G401.6 (cell line): ENCODE data around the gene MSTN.

ENCODE experiments used
- FAIRE-seq: peaks from 2 replicates; lab custom pipeline; 2012; peaks lifted over from hg19 to GRCh38; lab: Jason Lieb, UNC

The MSTN gene

GRCh38 chr2:190062601-190063000, at the start of gene MSTN:
TSS of gene MSTN (minus strand) at chr2:190062729. CDS start at chr2:190062596, 133 bp downstream.
- FAIRE-seq, result no peak

DNA sequence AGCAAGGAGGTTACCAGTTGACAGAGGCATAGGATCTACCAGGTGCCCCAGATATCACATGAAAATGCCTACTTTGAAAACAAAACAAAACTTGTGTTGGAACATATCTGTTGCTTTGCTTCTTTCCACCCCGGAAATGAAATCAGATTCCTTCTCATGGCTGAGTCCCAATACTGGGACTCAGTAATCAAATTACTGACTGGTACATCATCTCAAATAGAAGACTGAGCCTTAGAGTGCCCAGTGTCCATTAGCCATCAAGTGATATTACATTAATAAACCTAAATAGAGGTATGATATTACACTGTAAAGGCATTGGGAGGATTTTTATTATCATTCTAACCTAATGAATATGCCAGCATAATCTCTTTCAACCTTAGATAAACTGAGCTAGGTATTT, 48.6 kb upstream of the MSTN start:
- no peak for FAIRE-seq

- no peak for FAIRE-seq
Measured at GRCh38 chr2:190110699-190111098, 48.2 kb upstream of the MSTN start.

DNA sequence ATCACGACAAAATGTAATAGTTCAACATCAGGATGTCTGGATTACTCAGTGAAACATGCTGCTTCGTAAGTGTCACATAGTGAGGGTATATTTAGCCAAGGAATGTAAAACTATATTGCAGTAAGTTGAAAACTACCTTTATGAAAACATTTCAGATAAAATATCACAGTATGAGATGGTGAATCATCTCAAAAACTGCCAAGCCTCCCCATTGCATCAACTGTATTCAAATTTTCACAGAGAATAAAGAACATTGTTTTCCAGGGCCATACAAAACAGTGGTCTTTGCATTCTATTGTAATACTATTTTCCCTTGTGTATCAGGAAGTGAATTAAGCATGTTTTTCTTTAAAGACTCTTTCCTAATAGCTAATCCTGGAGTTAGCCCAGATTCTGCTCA, 47.6 kb upstream of the MSTN start:
- no peak for FAIRE-seq

DNA sequence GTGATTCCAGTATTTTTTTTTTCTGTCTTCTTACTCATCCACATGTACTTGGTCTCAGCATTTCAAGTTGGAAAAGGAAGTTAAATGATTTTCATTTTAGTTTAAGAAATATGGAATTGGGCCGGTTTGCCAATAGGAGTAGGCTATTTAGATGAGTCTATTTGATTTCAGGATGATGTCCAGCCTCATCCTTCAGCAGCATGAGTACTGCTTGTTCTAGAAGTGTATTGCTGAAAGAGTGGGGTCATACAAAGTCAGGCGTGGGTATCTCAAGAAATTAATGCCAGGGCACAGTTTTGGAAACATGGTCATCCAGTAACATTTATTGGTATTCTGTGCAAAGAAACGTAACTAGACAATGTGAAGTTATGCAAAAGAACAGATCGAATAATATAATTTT, 44.9 kb upstream of the MSTN start:
- FAIRE-seq, result no peak

- FAIRE-seq, result no peak
Measured at GRCh38 chr2:190106783-190107182, 44.3 kb upstream of the MSTN start.

DNA sequence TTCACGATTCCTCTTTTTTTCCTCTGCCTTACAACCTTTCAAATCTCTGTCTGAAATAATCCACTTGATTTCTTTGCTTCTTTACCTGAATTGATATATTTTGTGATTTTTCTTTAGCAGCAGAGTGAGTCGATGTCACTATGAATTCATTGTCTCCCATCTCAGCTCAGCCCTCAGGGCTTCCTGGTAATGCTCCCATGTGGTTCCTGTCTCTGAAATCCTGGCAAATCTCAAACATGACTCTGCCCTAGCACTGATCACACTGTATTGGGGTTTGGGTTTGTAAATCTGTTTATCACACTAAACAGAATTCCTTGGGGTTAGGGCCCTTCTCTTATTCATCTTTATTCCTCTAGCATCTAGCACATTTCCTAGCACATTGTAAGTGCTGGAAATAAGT, 43.0 kb upstream of the MSTN start:
- no peak for FAIRE-seq

- no peak for FAIRE-seq
Measured at GRCh38 chr2:190103144-190103543, 40.6 kb upstream of the MSTN start.

DNA sequence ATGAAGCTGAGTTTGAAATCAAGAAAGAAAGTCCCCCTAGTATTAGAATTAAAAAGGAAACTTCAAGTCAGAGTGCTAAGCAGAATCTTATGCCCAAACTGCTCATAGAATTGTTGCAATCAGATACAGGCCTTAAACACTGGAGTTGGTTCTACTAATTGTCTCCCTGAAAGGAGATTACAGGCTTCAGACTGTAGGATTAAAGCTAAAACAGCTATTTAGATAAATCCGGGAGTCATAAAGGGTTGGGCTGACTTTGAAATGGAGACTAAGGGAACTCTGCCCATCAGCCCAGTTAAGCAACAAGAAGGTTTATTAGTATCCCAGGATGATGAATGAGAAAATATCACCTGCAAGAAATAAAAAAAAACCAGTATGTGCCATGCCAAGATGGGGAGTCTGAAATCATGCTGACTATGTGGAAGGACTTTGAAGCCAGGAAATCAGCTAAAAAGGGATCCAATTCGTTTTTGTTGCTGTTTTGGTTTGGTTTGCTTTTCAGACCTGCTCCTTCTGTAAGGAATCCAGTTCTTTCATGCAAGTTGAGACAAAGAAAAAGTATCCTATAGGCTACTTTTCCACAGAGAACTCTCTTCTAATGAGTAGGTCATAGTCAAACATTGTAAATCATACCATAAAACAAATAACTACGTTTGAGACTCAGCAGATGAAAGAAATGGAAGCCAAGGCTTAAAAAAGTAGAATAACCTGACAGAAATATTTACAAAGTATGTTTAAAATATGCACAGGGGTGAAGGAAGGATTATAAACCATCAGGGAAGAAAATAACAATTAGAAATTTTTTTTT, 37.6 kb upstream of the MSTN start:
- FAIRE-seq, result no peak

DNA sequence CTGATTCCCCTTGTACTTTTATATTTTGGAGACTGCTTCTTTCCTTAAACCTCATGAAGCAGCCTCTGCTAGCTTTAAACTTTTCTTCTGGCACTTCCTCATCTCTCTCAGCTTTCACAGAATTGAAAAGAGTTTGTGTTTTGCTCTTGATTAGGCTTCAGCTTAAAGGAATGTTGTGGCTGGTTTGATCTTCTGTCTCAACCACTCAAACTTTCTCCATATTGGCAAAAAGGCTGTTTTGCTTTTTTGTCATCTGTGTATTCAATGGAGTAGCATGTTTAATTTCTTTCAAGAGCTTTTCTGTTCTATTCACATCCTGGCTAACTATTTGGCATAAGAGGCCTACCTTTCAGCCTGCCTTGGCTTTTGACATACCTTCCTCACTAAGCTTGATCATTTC, 36.3 kb upstream of the MSTN start:
- FAIRE-seq, result no peak

DNA sequence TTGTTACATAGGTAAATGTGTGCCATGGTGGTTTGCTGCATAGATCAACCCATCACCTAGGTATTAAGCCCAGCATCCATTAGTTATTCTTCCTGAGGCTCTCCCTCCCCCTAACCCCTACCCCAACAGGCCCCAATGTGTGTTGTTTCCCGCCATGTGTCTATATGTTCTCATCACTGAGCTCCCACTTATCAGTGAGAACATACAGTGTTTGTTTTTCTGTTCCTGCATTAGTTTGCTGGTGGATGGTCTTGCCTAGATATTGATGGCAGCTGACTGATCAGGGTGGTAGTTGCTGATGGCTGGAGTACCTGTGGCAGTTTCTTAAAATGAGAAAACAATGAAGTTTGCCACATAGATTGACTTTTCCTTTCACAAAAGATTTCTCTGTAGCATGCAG, 34.6 kb upstream of the MSTN start:
- FAIRE-seq, result no peak

GRCh38 chr2:190094316-190094871, 31.9 kb upstream of the MSTN start:
- no peak for FAIRE-seq

DNA sequence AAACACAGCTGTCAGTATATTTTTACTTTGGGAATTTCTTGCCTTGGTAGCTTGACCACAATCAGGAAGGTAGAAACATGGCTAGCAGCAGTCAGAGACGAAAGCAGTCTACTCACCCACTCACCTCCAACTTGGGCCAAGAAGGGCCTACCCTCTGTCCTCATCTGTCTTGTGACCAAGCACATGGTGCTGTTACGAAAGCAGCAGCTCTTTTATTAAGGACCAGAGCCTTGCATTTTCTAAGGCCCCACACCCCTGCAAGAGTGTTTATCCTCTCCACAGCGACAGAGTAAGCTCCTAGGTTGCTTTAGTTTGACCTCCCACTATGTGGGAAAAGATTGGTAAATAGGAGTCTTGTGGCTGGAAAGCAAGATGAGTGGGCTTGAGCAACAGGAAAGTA, 31.3 kb upstream of the MSTN start:
- no peak for FAIRE-seq

DNA sequence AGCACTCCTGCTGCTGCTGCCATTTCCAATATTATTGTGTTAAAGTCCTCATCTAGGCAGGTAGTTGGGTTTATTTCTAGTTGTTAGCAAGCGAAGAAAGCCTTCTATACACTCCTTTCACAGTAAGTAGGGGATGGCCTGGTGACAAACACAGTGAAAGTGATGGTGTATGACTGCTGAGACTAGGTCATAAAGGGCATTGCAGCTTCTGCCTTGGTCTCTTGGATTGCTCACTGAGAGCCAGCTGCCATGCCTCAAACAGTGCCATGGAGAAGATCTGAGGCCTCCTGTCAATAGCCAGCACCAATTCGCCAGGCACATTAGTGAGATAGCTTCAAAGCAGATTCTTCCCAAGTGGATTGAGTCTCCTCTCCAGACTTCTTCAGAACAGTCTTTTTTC, 27.6 kb upstream of the MSTN start:
- no peak for FAIRE-seq

DNA sequence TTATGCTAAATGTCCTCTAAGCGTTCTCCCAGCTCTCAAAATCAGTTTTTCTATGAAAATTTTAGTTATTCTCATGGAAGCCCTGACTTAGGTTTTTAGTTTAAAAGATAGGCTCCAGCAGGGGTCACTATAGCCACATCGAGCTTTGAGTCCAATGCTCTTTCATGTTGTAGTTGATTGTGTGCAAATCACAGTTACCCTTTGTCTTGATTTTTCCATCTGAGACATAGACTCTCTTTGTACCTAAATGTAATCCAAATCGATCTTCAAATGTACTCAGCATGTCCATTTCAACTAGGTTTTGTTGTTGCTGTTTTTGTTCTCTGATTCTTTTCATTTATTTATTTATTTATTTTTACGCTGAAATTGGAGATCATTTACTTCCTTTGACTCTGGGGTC, 26.4 kb upstream of the MSTN start:
- FAIRE-seq, result peak; percentile 93

DNA sequence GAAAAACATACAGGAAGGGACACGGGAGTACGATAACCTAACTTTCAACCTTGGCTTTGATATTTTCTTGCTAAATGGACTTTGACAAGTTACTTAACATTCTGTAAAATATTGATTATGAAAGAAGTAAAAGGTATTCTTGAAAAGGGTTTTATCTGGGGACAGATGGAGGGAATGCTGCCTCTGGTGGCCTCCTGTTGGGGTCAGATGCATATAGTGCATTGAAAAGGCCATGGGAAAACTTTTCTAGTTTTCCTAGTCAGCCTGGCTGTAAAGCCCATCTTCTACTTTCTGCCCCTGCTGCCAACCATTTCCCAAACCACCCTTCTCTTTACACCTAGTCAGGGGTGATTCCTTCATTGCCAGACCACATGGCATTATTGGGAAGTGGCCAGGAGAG, 22.2 kb upstream of the MSTN start:
- FAIRE-seq, result no peak

DNA sequence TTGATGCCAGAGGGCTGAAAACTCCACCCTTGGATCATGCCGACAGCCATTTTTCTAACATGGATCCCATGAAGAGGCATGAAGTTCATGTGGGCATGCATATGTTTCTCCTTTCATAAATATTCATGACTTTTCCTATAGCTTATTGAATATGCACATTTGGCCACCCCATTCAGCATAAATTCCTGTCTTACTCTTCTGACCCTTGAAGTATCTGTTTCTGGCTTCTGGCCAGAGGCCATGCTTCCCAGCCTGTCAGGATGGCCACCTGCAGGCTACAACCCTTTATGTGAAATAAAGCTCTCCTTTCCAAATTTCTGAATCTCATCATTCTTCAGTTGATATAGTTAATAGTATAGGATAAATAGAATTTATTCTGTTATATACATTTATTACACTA, 19.6 kb upstream of the MSTN start:
- FAIRE-seq, result no peak

- FAIRE-seq, result no peak
Measured at GRCh38 chr2:190080527-190081049, 18.1 kb upstream of the MSTN start.

- FAIRE-seq, result no peak
Measured at GRCh38 chr2:190079160-190079559, 16.6 kb upstream of the MSTN start.

- peak; percentile 53 for FAIRE-seq
Measured at GRCh38 chr2:190075623-190076022, 13.1 kb upstream of the MSTN start.

DNA sequence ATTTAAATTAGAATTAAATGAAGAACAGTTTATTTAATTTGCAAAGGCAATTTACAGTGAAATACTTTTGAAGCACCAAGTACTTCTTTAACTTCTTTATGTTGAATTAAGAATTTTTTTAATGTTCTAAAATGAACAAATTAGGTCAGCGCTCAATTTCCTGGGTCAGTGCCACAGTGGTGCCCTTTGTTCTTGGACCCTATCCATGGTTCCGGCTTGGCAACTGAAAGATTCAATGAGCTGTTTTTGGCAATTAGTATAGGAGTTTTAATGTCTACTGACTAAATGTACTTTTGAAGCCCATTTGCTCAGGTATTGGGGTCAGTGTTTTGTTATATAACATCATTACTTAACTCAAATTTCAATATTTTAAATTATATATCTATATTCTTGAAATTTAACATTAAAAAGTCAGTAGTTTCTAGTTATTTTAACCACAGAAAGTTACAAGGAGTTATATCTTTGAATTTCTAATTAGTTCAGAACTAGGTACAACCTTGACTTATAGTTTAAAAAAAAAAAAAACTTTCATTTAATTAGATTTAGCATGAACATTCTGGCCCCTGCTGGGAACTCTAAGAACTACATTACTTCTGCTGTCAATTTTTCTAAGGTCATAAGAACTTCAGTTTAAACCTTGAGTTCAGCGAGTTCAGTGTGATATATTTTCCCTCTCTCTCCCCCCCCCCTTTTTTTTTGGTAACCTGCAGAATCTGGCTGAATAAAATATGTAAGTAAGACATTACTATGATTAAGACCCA, 7.6 kb upstream of the MSTN start:
- peak; percentile 97 for FAIRE-seq

DNA sequence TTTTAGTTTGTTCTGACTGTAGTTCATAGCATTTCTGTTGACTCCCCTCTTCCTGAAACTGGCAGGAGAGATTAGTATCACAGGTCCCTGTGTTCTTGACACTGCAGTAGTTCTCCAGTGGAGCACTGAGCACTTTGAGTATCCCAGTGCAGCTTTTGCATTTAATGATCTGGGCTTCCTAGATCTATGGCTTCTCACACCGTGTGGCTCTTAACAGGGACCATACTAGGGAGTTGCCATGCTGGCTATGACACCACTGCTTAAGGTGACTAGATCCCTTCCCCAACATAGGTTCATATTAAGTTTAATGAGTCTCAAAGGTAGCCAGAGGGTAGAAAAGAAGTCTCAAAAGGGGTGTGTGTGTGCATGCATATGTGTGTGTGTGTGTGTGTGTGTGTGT, 6.2 kb upstream of the MSTN start:
- FAIRE-seq, result no peak

- FAIRE-seq, result no peak
Measured at GRCh38 chr2:190065839-190066238, 3.3 kb upstream of the MSTN start.
